ENCODE measurements around the gene EPHB3. TPM values are rescaled to one million over a fixed set of nuclear protein-coding genes. Genes with fewer than 3 reads are reported as not detected.

EPHB3 gene
- total and polyA plus RNA-seq, 4 donors: 0.50 to 9.0 (median 3.4) TPM

- intact Hi-C loops (cut with DNase I): loop anchor here (5.0 kb wide), 1 partner anchor 170 kb away; no protein-coding TSS in a partner anchor
- Histone ChIP-seq H3K27me3 (ENCODE audit: control insufficient read depth in 1 of 2, insufficient read depth in 2 of 2, low read length in 1 of 2) (no peaks in the 10 kb centered on the region), H3K27ac (ENCODE audit: low read depth in 1 of 2, low read length in 2 of 2) (no peak overlapping the region), H3K4me3 (ENCODE audit: low read length in 2 of 2) (no peak overlapping the region), H3K36me3 (ENCODE audit: control insufficient read depth in 1 of 2, insufficient read depth in 2 of 2, low read length in 1 of 2) (no peaks in the 10 kb centered on the region), H3K9me3 (ENCODE audit: control insufficient read depth, low read length) (no peaks in the 10 kb centered on the region), H3K4me1 (ENCODE audit: control insufficient read depth in 1 of 2, insufficient read depth in 2 of 2, low read length in 2 of 2) (no peaks in the 10 kb centered on the region)
- 63 to 68% methylated on average over 16 of the region's 16 CpGs for WGBS, 2 donors
- ATAC-seq (ENCODE audit: low FRiP score): no peak
- peak in 1 of 2 donors; percentile 72 for DNase-seq
Measured at GRCh38 chr3:184541886-184542562, 19.6 kb upstream of the EPHB3 start.

- intact Hi-C loops (cut with DNase I): loop anchor here (5.0 kb wide), 1 partner anchor 170 kb away; no protein-coding TSS in a partner anchor
- no peaks in the 10 kb centered on the region for H3K9me3 ChIP-seq (ENCODE audit: control insufficient read depth, low read length)
- ATAC-seq (ENCODE audit: low FRiP score) (no peak), DNase-seq (no peak)
- no peaks in the 10 kb centered on the region for H3K36me3 ChIP-seq (ENCODE audit: control insufficient read depth in 1 of 2, insufficient read depth in 2 of 2, low read length in 1 of 2)
- H3K27ac ChIP-seq (ENCODE audit: low read depth in 1 of 2, low read length in 2 of 2): no peak overlapping the region
- H3K4me3 ChIP-seq (ENCODE audit: low read length in 2 of 2): no peak overlapping the region
- 46 to 48% methylated on average over 4 of the region's 4 CpGs for WGBS, 2 donors
- no peaks in the 10 kb centered on the region for H3K4me1 ChIP-seq (ENCODE audit: control insufficient read depth in 1 of 2, insufficient read depth in 2 of 2, low read length in 2 of 2)
- H3K27me3 ChIP-seq (ENCODE audit: control insufficient read depth in 1 of 2, insufficient read depth in 2 of 2, low read length in 1 of 2): no peaks in the 10 kb centered on the region
Measured at GRCh38 chr3:184542577-184542976, 19.0 kb upstream of the EPHB3 start.

GRCh38 chr3:184543256-184543655, 18.3 kb upstream of the EPHB3 start:
- Histone ChIP-seq H3K4me3 (ENCODE audit: low read length in 2 of 2) (no peak overlapping the region), H3K27me3 (ENCODE audit: control insufficient read depth in 1 of 2, insufficient read depth in 2 of 2, low read length in 1 of 2) (no peaks in the 10 kb centered on the region), H3K4me1 (ENCODE audit: control insufficient read depth in 1 of 2, insufficient read depth in 2 of 2, low read length in 2 of 2) (no peaks in the 10 kb centered on the region), H3K36me3 (ENCODE audit: control insufficient read depth in 1 of 2, insufficient read depth in 2 of 2, low read length in 1 of 2) (no peaks in the 10 kb centered on the region), H3K27ac (ENCODE audit: low read depth in 1 of 2, low read length in 2 of 2) (no peak overlapping the region), H3K9me3 (ENCODE audit: control insufficient read depth, low read length) (no peaks in the 10 kb centered on the region)
- no peak for ATAC-seq (ENCODE audit: low FRiP score)
- intact Hi-C loops (cut with DNase I): loop anchor here (5.0 kb wide), 1 partner anchor 171 kb away; no protein-coding TSS in a partner anchor
- DNase-seq: peak in 1 of 2 donors; percentile 32
- WGBS, 2 donors: 58 to 62% methylated on average over 6 of the region's 6 CpGs

- 3 to 5% methylated on average over 16 to 18 of the region's 18 CpGs for WGBS, 2 donors
- no peaks in the 10 kb centered on the region for H3K9me3 ChIP-seq (ENCODE audit: control insufficient read depth, low read length)
- no peaks in the 10 kb centered on the region for H3K36me3 ChIP-seq (ENCODE audit: control insufficient read depth in 1 of 2, insufficient read depth in 2 of 2, low read length in 1 of 2)
- DNase-seq (peak in 1 of 2 donors; percentile 71), ATAC-seq (ENCODE audit: low FRiP score) (peak; percentile 87)
- intact Hi-C loops (cut with DNase I): loop anchor here (5.0 kb wide), 1 partner anchor 172 kb away; no protein-coding TSS in a partner anchor
- H3K4me1 ChIP-seq (ENCODE audit: control insufficient read depth in 1 of 2, insufficient read depth in 2 of 2, low read length in 2 of 2): no peaks in the 10 kb centered on the region
- H3K4me3 ChIP-seq (ENCODE audit: low read length in 2 of 2): no peak overlapping the region
- no peak overlapping the region for H3K27ac ChIP-seq (ENCODE audit: low read depth in 1 of 2, low read length in 2 of 2)
- no peaks in the 10 kb centered on the region for H3K27me3 ChIP-seq (ENCODE audit: control insufficient read depth in 1 of 2, insufficient read depth in 2 of 2, low read length in 1 of 2)
Measured at GRCh38 chr3:184543843-184544512, 17.6 kb upstream of the EPHB3 start.

GRCh38 chr3:184544513-184544861, 17.1 kb upstream of the EPHB3 start:
- Histone ChIP-seq H3K27me3 (ENCODE audit: control insufficient read depth in 1 of 2, insufficient read depth in 2 of 2, low read length in 1 of 2) (no peaks in the 10 kb centered on the region), H3K9me3 (ENCODE audit: control insufficient read depth, low read length) (no peaks in the 10 kb centered on the region), H3K27ac (ENCODE audit: low read depth in 1 of 2, low read length in 2 of 2) (no peak overlapping the region), H3K4me1 (ENCODE audit: control insufficient read depth in 1 of 2, insufficient read depth in 2 of 2, low read length in 2 of 2) (no peaks in the 10 kb centered on the region), H3K4me3 (ENCODE audit: low read length in 2 of 2) (no peak overlapping the region), H3K36me3 (ENCODE audit: control insufficient read depth in 1 of 2, insufficient read depth in 2 of 2, low read length in 1 of 2) (no peaks in the 10 kb centered on the region)
- no peak for DNase-seq
- no peak for ATAC-seq (ENCODE audit: low FRiP score)
- intact Hi-C loops (cut with DNase I): loop anchor here (5.0 kb wide), 1 partner anchor 172 kb away; no protein-coding TSS in a partner anchor

- WGBS, 2 donors: 73 to 76% methylated on average over 3 of the region's 3 CpGs
- Histone ChIP-seq H3K4me3 (ENCODE audit: low read length in 2 of 2) (no peak overlapping the region), H3K27ac (ENCODE audit: low read depth in 1 of 2, low read length in 2 of 2) (no peak overlapping the region), H3K4me1 (ENCODE audit: control insufficient read depth in 1 of 2, insufficient read depth in 2 of 2, low read length in 2 of 2) (no peaks in the 10 kb centered on the region), H3K36me3 (ENCODE audit: control insufficient read depth in 1 of 2, insufficient read depth in 2 of 2, low read length in 1 of 2) (no peaks in the 10 kb centered on the region), H3K9me3 (ENCODE audit: control insufficient read depth, low read length) (no peaks in the 10 kb centered on the region), H3K27me3 (ENCODE audit: control insufficient read depth in 1 of 2, insufficient read depth in 2 of 2, low read length in 1 of 2) (no peaks in the 10 kb centered on the region)
- no peak for ATAC-seq (ENCODE audit: low FRiP score)
- intact Hi-C loops (cut with DNase I): no loop called here
- DNase-seq: no peak
Measured at GRCh38 chr3:184545769-184546168, 15.8 kb upstream of the EPHB3 start.

GRCh38 chr3:184546252-184546651, 15.3 kb upstream of the EPHB3 start:
- ATAC-seq (ENCODE audit: low FRiP score): no peak
- WGBS, 2 donors: 64 to 66% methylated on average over 7 of the region's 7 CpGs
- DNase-seq: peak; percentile 69 to 76
- H3K27ac ChIP-seq (ENCODE audit: low read depth in 1 of 2, low read length in 2 of 2): no peak overlapping the region
- intact Hi-C loops (cut with DNase I): no loop called here
- no peak overlapping the region for H3K4me3 ChIP-seq (ENCODE audit: low read length in 2 of 2)
- no peaks in the 10 kb centered on the region for H3K36me3 ChIP-seq (ENCODE audit: control insufficient read depth in 1 of 2, insufficient read depth in 2 of 2, low read length in 1 of 2)
- H3K9me3 ChIP-seq (ENCODE audit: control insufficient read depth, low read length): no peaks in the 10 kb centered on the region
- no peaks in the 10 kb centered on the region for H3K27me3 ChIP-seq (ENCODE audit: control insufficient read depth in 1 of 2, insufficient read depth in 2 of 2, low read length in 1 of 2)
- no peaks in the 10 kb centered on the region for H3K4me1 ChIP-seq (ENCODE audit: control insufficient read depth in 1 of 2, insufficient read depth in 2 of 2, low read length in 2 of 2)

- ATAC-seq (ENCODE audit: low FRiP score) (no peak), DNase-seq (peak in 1 of 2 donors; percentile 58)
- no peaks in the 10 kb centered on the region for H3K9me3 ChIP-seq (ENCODE audit: control insufficient read depth, low read length)
- whole genome bisulfite sequencing, 2 donors: 58 to 60% methylated on average over 15 of the region's 15 CpGs
- no peaks in the 10 kb centered on the region for H3K4me1 ChIP-seq (ENCODE audit: control insufficient read depth in 1 of 2, insufficient read depth in 2 of 2, low read length in 2 of 2)
- intact Hi-C loops (cut with DNase I): no loop called here
- no peak overlapping the region for H3K27ac ChIP-seq (ENCODE audit: low read depth in 1 of 2, low read length in 2 of 2)
- no peaks in the 10 kb centered on the region for H3K36me3 ChIP-seq (ENCODE audit: control insufficient read depth in 1 of 2, insufficient read depth in 2 of 2, low read length in 1 of 2)
- no peaks in the 10 kb centered on the region for H3K27me3 ChIP-seq (ENCODE audit: control insufficient read depth in 1 of 2, insufficient read depth in 2 of 2, low read length in 1 of 2)
- H3K4me3 ChIP-seq (ENCODE audit: low read length in 2 of 2): no peak overlapping the region
Measured at GRCh38 chr3:184549796-184550577, 11.6 kb upstream of the EPHB3 start.
